HG03354 (cell line): ENCODE measurements around the gene NRBF2.
A peak's percentile ranks its signal among the peaks of the same experiment; 100 is the strongest.
"Not testable (repeated sequence)": the region's sequence is repeated elsewhere in the genome, so short reads cannot be mapped to it uniquely, and the experiment has no call there.

Source experiments
- ATAC-seq: cut with Tn5 transposase; IDR thresholded peaks from one replicate; pipeline ENCODE4 v1.9.1; 2021; ENCODE audit warnings: mild to moderate bottlenecking; ENCODE audit not compliant: unreplicated experiment, poor library complexity, severe bottlenecking

NRBF2 gene

DNA sequence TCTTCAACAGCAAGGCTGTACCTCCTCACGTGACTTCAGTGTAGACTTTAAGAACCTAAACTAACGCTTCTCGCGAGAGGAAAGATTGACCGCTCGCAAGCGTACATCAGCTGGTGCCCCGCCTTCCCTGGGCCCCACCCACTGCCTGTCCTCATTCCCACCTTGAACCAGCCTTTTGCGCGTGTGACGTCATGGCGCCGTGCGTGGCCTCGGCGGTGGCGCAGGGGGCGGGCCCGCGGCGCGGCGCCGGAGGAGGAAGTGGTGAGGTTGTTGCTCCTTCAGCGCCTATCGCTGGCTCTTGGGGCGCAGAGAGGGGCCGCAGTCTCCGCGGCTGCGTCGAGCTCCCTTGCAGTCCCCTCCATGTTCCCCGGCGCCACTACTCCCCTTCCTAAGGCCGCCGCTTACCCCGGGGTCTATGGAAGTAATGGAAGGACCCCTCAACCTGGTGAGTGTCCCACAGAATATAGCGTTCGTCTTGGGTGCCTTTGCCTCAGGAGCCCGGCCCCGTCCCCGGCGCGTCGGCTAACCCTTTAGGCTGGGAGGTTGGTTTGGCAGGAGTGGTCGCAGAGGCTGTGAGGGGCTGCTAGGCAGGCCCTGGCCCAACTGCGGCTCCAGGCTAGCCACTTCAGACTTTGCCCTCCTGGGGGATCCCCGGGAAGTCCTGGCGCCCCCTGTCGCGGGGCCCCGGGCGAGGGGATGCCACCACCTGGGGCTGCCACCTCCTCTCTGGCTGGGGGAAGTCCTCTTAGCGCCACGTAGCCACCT, at the start of gene NRBF2:
NRBF2 (plus strand) TSS at position 273 of the 765 bp plus-strand sequence; CDS start at position 416, 143 bp downstream.
- ATAC-seq = peak; percentile 97

DNA sequence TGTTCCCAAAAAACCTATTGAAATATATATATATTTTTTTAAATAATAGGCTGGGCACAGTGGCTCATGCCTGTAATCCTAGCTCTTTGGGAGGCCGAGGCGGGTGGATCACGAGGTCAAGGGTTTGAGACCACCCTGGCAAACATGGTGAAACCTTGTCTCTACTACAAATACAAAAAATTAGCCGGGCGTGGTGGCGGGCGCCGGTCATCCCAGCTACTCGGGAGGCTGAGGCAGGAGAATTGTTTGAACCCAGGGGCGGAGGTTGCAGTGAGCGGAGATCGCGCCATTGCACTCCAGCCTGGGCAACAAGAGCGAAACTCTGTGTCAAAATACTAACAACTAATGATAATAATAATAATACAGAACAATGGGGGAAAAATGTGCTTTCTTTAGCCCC, 49.7 kb upstream of the NRBF2 start:
- not testable (repeated sequence) for ATAC-seq

DNA sequence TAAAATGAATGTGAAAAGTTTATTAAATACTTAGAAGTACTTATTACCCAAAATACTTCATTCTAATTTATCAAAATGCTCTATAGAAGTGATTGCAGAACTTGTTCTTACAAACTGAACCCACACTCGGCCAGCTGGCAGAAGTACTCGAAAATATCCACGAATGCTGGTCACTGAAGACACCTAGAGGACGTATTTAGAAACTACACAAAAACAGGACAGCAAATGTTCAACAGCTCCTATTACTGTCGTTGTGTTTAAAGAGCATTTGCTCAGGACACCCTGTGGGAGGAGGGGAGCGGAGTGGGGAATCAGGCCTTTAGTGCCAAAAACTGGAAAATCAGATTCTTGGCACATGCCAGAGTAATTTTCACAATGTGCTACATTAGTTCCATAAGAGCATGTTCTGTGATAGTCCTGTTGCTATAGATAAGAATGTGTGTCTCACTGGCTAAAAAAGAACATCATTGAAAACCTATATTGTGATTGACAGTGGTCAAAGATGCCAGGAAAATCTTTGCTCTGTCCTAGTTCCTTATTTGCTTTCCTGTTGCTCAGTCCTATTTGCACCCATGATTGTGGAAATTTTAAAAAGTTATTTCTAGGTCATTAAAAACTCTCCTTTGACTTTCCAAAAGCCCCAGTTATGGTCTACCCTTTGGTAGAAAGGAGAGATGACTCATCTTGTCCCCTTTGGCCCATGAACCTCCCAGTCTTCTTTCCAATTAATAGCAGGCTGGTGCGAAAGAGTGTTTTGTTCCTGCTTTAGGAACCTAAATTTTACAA, 49.0 kb upstream of the NRBF2 start:
- ATAC-seq = peak; percentile 88

DNA sequence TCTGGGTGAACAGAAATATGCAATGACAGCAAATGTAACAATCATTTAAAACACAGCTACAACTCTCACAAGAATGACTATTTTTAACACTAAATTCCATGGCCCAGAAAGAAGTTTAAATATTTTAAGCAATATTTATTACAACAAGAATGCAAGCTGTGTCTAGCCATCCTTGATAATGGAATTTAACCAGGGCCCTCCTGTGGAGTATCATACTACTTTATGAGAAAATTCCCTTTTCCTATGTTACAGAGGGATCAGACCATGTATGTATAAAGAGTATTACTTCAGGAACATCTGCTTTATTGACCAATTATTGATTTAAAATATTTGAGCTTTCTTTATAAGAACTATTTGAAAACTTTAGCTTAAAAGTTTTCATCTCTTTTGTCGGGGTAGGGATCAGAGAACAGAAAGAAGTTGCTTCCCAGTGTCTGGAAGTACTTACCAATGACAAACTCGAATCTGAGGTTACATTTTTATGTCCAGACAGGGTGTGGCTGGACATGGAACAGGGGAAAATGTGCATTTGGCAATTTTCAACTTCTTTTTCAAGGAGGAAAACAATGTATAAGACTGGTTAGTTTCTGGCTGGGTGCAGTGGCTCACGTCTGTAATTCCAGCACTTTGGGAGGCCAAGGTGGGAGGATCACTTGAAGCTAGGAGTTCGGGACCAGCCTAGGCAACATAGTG, 48.3 kb upstream of the NRBF2 start:
- no peak for ATAC-seq

DNA sequence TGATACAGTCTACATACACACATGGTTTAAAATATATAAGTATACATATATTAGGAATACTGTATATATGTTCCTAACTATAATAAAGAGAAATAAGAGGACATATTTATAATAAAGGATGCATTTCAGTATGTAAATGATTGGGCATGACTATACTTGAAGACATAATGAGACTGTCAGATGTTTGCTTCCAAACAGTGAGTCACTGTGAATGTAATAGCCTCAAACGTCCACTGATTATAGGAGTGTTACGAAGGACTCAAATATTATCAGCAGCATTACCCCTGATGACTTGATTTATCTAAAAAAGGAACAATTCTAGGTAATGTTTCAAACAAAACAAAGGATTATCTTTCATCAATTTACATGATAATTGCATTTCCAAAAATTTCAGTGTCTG, 39.9 kb upstream of the NRBF2 start:
- no peak for ATAC-seq

DNA sequence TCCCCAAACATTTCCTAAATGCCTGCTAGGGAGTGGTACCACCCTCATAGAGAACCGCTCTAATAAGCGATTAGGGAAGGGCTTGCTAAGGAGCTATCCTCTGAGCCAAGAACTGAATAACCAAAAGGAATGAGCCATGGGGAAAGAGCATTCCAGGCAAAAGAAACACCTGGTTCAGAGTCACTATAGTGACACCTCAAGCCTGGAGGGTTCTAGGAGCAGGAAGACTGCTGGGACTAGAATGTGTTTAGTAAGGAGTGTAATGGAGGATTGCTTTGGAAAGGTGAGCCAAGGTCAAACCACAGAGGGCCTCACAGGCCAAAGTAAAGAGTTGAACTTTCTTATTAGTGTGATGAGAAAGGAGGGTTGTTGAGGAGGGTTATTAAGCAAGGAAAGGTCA, 38.7 kb upstream of the NRBF2 start:
- ATAC-seq = no peak

DNA sequence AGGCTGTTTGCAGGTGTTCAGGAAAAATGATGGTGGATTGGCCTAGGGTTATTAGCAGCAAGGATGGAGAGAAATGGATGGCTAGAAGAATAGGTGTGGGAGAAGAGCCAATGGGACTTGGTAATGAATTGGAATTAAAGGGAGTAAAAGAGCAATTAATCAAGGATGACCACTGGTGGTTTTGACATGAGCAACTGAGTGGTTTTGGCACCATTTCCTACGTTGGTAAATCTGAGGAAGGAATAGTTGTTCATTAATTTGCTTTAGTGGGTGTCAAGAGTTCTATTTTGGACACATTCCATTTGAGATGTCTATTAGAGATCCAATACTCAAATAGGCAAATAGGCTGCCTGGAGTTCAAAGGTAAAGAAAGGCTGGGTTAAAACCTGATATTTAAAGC, 38.2 kb upstream of the NRBF2 start:
- no peak for ATAC-seq

DNA sequence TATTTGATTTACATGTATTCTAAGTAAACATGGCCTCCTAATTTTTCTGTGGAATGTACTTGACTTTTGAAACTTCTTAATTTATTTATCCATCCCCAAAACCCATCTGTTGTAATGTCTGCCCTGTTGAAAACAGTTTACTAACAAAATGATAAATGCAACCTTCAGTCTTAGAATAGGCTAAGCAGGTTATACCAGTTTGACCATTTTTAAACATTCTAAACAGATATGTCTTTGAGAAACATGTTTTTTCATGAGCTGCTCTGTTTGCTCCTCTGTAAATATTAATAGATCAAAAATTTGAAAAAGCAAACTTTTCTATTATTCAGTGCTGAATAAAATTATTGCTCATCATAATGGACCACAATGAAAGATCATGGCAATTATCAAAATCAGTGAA, 33.4 kb upstream of the NRBF2 start:
- ATAC-seq = no peak

DNA sequence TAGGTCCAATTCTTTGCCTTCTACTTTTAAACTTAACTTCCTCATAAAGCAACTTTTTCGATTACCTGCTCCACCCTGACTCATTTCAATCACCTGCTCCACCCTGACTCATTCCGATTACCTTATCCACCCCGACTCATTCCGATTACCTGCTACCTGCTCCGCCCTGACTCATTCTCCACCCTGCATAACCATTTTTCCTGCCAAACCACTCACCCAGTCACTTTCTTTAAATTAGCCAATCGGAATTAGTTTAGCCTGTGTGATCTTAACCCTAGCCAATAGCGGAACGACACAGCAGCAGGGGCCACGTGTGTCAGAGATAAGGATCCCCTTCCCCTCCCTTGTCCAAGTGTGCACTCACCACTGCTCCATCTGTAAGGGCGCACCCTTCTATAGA, 32.0 kb upstream of the NRBF2 start:
- not testable (repeated sequence) for ATAC-seq

DNA sequence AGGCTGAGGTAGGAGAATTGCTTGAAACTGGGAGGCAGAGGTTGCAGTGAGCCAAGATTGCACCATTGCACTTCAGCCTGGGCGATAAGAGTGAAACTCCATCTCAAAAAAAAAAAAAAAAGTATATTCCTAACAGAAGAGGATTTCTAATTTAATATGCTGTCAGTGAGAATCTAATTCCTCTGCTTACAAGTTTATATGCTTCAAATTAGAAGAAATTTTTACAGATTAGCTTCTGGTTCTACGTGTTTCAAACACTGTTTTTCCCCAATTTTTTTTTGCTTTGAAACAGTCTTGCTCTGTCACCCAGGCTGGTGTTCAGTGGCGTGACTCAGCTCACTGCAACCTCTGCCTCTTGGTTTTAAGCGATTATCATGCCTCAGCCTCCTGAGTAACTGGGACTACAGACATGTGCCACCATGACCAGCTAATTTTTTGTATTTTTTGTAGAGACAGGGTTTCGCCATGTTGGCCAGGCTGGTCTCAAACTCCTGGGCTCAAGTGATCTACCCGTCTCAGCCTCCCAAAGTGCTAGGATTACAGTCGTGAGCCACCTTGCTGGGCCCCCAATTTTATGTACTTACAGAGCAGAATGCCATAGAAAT, 30.7 kb upstream of the NRBF2 start:
- not testable (repeated sequence) for ATAC-seq

DNA sequence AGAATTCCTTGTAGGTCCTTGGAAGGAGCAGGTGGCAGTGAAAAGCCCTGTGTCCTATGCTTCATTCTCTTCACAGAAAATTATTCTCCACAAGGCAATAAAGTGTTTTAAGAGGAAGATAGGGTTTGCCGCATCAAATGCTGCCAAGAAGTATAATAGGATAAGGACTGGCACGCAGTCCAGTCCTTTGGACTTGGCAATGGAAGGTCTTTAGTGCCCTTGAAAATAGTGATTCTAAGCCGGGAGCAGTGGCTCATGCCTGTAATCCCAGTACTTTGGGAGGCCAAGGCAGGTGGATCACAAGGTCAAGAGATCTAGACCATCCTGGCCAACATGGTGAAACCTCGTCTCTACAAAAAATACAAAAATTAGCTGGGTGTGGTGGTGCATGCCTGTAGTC, 29.9 kb upstream of the NRBF2 start:
- ATAC-seq = not testable (repeated sequence)

DNA sequence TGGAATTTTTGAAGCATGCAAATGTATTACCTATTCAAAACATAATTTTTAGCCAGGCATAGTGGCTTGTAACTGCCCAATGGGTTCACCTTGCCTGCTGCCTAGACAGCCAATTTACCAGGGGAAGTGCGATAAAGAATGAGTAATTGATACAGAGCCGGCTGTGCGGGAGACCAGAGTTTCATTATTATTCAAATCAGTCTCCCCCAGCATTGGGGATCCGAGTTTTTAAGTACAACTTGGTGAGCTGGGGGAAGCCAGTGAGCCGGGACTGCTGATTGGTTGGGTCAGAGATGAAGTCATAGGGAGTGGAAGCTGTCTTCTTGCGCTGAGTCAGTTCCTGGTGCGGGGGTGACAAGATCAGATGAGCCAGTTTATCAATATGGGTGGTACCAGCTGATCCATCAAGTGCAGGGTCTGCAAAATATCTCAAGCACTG, 29.1 kb upstream of the NRBF2 start:
- ATAC-seq = no peak

DNA sequence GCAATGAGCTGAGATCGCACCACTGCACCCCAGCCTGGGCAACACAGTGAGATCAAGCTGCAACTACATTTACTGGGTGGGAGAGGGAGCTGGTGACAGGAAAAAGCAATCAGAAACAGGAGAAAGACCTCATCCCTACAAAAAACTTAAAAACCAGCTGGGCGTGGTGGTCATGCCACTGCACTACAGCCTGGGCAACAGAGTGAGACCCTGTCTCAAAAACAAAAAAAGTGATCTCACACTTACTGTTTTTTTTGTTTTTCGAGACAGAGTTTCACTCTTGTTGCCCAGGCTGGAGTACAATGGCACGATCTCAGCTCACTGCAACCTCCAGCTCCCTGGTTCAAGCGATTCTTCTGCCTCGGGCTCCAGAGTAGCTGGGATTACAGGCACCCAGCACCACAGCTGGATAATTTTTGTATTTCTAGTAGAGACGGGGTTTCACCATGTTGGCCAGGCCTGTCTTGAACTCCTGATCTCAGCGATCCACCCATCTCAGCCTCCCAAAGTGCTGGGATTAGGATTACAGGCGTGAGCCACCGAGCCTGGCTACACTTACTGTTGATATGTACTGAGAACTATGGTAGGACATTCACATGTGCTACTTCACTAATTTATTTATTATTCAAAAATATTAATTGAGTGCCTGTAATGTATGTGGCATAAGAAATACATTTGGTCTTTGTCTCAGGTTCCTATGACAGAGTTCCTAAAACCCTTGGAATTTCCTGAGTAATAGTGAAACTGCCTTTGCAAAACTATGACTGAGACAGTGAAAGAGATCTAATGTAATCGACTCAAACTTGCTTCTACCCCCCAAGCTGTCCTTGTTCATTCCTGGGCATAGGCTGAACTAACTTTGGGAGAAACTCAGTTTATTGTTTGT, 27.7 kb upstream of the NRBF2 start:
- ATAC-seq = no peak

DNA sequence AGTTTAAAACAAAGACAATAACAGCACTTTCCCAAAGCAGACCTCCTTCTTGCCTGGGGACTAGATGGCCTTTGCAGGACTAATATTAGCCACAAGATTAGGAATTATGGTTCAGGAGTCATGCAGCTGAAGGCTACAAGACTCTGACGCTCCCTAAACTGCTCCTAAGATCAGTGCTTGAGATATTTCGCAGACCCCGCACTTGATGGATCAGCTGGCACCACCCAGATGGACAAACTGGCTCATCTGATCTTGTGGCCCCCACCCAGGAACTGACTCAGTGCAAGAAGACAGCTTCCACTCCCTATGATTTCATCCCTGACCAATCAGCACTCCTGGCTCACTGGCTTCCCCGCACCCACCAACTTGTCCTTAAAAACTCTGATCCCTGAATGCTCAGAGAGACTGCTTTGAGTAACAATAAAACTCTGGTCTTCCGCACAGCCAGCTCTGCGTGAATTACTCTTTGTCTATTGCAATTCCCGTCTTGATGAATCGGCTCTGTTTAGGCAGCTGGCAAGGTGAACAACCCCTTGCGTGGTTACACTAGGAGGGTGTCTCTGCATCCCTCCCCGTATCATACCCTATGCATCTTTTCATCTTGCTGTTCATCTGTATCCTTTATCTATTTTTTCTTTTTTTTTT, 26.9 kb upstream of the NRBF2 start:
- ATAC-seq = no peak

DNA sequence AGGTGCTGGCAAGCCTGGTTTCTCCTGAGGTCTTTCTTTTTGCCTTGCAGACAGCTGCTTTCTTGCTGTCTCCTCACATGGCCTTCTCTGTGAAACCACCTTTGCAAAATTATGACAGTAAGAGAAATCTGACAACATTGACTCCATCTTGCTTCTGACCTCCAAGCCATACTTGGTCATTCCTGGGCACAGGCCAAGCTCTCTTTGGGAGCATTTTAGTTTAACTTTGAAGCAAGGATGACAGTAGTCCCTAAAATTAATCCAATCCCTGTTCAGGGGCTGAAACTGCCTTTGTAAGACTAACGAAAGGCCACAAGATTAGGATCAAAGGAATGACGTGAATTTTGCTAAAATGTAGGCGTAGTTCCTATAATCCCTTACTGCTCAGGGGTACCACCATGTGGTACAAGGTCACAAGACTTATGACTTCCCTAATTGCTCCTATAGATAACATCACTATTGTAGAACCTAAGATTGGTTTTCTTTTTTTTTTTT, 25.1 kb upstream of the NRBF2 start:
- ATAC-seq = no peak

DNA sequence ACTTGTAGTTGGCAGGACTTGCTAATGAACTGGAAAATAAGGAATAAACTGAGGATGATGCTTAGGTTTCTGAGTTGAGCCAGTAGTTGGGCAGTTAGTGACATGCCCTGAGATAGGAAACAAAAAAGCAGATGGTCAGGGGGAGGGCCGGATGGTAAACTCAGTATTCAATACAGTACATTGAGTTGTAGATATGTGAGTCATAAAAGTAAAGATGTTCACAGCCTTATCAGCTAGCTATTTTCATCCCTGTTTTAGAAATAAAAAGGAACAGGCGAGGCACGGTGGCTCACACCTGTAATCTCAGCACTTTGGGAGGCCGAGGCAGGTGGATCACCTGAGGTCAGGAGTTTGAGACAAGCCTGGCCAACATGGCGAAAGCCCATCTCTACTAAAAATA, 22.2 kb upstream of the NRBF2 start:
- ATAC-seq = no peak

DNA sequence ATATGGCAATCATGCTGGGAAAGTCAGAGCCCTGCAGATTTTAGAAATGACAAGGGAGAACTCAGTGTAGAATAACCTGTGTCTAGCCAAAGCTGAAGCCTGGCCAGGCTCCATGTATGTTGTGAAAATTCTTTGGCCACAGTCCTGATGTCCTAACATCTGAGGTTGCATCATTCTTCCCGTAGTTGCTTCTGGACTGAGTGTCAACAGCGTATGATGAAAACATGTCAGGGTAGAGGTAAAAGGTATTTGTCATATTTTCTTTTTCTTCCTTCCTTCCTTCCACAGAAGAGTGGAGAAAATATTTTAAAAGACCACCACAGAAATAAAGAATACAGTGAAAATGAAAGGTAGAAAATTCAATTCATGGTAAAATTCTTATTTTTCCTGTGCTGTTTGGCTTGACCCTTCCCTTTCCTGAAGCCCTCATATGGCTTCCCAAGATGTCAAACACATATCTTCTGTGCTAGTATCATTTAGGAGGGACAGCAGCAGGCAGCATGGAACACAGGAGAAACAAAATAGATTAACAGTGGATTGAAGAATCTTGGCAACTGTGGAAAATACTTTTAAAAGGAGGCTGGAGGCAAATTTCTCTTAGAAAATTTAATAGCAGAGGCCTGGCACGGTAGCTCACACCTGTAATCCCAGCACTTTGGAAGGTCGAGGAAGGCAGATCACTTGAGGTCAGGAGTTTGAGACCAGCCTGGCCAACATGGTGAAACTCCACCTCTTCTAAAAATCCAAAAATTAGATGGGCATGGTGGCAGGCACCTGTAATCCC, 18.9 kb upstream of the NRBF2 start:
- no peak for ATAC-seq
